HG03460 (cell line): ENCODE results near the gene GRSF1.
"Not testable (repeated sequence)": the region's sequence is repeated elsewhere in the genome, so short reads cannot be mapped to it uniquely, and the experiment has no call there.

Experiments used
- ATAC-seq: cut with Tn5 transposase; IDR thresholded peaks from one replicate; pipeline ENCODE4 v1.9.1; 2021; ENCODE audit not compliant: unreplicated experiment

The GRSF1 gene, protein sequence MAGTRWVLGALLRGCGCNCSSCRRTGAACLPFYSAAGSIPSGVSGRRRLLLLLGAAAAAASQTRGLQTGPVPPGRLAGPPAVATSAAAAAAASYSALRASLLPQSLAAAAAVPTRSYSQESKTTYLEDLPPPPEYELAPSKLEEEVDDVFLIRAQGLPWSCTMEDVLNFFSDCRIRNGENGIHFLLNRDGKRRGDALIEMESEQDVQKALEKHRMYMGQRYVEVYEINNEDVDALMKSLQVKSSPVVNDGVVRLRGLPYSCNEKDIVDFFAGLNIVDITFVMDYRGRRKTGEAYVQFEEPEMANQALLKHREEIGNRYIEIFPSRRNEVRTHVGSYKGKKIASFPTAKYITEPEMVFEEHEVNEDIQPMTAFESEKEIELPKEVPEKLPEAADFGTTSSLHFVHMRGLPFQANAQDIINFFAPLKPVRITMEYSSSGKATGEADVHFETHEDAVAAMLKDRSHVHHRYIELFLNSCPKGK

DNA sequence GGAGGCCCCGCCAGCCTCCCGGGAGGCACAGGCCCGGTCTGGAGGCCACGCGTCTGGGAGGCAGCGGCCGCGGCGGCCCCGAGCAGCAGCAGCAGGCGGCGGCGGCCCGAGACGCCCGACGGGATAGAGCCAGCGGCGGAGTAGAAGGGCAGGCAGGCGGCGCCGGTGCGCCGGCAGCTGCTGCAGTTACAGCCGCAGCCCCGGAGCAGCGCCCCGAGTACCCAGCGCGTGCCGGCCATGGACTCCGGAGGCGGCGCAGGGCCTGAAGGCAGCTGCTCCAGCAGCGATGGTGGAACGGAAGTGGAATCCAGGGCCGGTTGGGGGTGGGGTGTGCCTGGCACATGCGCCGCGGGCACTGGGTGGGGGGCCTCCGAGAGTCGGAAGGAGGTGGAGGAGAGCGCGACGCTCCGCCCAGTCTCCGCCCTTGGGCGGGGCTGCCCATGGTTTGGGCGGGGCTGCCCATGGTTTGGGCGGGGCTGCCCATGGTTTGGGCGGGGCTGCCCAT, at the start of gene GRSF1:
TSS of gene GRSF1 (minus strand) at position 302 of the 505 bp plus-strand sequence. CDS start at position 239, 63 bp downstream.
- peak; percentile 63 for ATAC-seq

GRCh38 chr4:70885174-70885573, 45.5 kb upstream of the GRSF1 start:
- no peak for ATAC-seq

DNA sequence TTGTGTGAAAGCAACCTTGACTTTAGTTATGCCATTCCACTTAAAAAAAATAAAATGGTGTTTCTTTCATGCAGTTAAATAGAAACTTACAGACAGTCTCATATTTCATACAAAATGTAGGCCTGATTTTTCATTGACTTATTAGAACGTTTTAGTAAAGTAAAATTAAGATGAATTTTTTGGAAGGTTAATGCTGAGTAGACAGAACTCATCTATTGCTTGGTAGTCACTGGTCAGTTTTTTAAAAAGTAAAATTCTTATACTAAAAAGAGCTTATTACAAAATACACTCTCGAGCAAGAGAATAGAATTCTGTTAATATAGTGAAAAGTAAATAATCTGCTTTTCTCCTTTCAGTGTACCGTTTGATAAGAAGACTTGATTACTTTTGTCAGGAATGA, 41.0 kb upstream of the GRSF1 start:
- no peak for ATAC-seq

DNA sequence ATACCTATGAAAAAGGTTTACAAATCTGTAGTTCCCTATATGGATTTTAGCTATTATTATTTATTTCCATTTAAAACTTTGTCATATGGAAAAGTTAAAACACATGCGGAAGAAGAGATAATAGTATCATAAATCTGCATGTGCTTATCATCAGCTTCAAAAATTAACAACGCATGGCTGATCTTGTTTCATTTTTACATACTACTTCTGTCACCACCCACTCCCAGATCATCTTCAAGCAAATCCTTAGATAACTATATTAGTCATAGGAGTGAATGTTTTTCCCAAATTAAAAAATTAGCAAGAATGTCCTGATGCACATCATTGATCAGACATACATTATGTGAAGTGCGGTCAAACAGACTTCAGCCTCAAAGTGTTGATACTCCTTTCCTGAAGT, 37.9 kb upstream of the GRSF1 start:
- no peak for ATAC-seq

- ATAC-seq, result peak; percentile 71
These were observed 34.8 kb upstream of the GRSF1 start for GRCh38 chr4:70874268-70875156.

DNA sequence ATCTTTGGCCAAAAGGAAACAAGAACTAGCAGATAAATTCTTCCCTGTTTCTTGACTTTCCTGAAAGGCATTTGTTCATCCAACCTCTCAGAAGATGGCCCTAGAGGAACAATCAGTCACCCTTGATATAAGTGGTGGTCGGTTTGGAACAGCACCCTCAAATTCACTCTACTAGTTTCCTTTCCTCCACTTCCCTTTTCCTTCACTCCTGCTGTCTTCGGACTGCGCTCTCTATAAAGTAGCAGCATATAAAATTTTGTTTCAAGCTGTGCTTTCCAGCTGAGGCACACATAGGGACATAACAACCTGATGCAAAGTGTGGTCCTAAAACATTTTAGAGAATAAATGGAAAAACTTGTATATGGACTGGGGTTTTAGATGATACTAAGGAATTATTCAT, 33.5 kb upstream of the GRSF1 start:
- no peak for ATAC-seq

GRCh38 chr4:70868778-70869177, 29.1 kb upstream of the GRSF1 start:
- no peak for ATAC-seq

DNA sequence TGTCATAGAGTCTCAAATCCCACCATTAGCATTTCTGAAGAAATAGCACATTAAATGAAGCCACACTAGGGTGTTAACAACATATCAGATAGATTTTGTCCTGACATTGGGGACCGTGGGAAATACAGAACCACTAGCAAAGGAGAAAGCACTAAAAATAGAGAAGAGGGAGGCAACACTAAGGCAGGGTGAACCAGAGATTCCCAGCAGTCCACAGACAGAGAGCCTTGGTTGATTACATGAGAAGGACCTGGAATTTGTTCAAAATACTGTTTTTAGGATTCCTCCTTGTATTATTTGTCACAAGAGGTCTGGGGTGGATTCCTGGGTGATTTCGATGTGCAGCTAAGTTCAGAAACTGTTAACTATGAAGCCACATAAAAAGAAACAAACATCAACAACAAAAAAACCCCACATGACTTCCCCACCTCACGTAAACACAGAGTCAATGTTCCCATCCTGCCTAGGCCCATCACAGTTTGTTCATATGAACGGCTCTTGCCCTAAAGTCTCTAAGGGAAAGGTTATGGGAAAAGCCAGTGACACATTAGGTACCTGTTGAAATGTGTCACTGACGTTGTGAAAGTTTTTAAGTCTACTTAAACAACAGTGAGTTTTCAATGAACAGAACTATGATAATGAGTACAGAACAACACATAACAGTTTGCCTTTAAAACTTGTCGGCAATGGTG, 23.6 kb upstream of the GRSF1 start:
- ATAC-seq, result no peak

DNA sequence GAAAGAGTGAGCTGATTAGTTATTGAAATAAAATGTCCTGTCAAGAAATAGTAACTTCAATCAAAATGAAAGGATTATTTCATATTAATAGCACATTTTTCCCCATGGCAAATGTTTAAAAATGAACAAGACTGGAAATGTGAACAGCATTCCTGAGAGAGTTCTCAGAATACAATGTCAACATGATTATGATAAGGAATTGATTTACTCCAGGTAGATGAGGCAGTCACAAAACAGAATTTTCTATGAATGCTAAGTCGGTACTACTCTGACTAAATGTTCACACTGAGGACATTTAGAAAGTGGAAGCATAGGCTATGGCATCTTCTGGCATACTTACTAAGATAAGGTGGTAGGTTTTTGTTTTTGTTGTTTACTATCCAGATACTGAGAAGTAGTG, 19.4 kb upstream of the GRSF1 start:
- no peak for ATAC-seq

DNA sequence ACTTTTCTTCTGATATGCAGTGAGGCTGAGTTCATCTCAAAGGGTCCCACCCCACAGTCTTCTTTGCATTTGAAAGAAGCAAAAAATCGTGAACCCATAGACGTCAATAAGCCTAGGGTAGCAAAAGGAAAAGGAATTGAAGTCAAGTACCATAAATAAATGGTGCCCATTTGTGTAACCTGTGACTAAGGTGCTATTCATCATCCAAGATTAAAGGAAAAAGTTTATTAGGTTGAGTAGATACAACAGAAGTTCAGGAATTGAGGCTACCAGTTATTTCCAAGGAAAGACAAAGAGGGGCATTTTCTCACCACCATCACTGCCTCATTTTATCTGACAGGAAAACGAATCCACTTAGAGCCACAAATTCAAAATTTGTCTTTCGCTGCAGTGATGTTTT, 18.8 kb upstream of the GRSF1 start:
- ATAC-seq, result no peak

DNA sequence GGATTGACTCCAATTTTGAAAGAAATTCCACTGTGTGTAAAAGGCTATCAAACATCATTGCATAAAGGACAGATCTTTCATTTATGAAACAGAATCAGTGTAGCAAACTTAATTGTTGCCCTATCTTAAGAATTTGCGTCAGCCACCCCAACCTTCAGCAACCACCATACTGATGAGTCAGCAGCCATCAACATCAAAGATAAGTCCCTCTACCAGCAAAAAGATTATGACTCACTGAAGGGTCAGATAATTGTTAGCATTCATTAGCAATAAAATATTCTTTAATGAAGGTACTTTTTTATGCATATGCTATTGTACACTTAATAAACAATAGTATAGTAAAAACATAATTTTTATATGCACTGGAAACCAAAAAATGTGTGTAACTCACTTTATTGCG, 15.8 kb upstream of the GRSF1 start:
- no peak for ATAC-seq

GRCh38 chr4:70849291-70849690, 9.6 kb upstream of the GRSF1 start:
- no peak for ATAC-seq

- ATAC-seq, result no peak
These were observed 4.5 kb upstream of the GRSF1 start for GRCh38 chr4:70844180-70844579.

- peak; percentile 30 for ATAC-seq
These were observed 3.2 kb upstream of the GRSF1 start for GRCh38 chr4:70842761-70843435.

DNA sequence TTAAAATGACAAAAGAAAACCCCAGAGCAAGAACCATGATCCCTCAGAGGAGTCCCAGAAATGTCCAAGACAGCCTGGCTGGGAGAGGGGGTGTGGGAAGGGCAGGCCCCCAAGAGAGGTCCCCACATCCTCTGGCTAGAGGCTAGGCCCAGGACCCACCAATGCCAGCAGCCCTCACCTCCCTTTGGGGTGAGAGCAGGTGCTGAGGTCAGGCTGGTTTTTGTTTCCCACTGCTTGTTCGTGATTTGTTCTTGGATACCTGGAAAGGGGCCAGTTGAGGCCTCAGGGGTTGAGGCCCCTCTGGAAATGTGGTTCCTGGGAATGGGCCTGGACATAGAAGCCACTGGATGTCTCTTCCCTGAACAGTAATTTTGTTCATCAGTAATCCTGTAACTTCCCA, 2.3 kb upstream of the GRSF1 start:
- ATAC-seq, result no peak

DNA sequence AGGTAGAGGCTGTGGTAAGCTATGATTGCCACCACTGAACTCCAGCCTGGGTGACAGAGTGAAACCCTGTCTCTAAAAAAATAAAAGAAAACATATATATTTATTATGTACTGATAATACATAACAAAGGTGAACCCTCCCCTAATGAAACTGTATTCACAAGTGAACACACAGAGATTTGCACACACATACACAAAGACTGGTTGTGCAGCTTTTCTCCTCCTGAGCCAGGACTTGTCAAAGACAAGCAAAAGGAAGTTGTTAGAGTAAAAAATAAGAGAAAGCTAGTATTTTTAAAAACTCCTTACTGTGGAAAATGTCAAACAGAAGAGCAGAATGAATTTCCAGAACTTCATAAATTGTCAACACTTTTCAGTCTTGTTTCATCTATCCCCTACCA, 1.5 kb upstream of the GRSF1 start:
- ATAC-seq, result no peak

- ATAC-seq, result not testable (repeated sequence)
These were observed 941 bp upstream of the GRSF1 start for GRCh38 chr4:70840631-70841030.

- ATAC-seq, result not testable (repeated sequence)
These were observed 447 bp upstream of the GRSF1 start for GRCh38 chr4:70840137-70840536.

- peak; percentile 47 for ATAC-seq
These were observed 763 bp downstream of the GRSF1 start for GRCh38 chr4:70838666-70839588.
